T-helper 1 cell treated with Interleukin-12 subunit alpha and Interleukin-12 subunit beta and Interleukin-4 antibody, amounts not matched to agents 30 μg/mL and 1 μg/mL, for 36 hours (primary cell): ENCODE measurements around the gene BRD9.
"Not testable (repeated sequence)": the region's sequence is repeated elsewhere in the genome, so short reads cannot be mapped to it uniquely, and the experiment has no call there.

ENCODE experiments used
- H3K27ac Mint-ChIP-seq: one replicate; pipeline ENCODE4 v1.8.0; 2021; ENCODE audit warnings: mild to moderate bottlenecking, mixed read lengths
- H3K27me3 Mint-ChIP-seq: one replicate; pipeline ENCODE4 v1.8.0; 2021; ENCODE audit warnings: low read depth, mixed read lengths
- H3K36me3 Mint-ChIP-seq: one replicate; pipeline ENCODE4 v1.8.0; 2021; ENCODE audit warnings: low read depth, mixed read lengths
- H3K4me1 Mint-ChIP-seq: one replicate; pipeline ENCODE4 v1.8.0; 2021; ENCODE audit warnings: low read depth, mixed read lengths
- H3K4me3 Mint-ChIP-seq: one replicate; pipeline ENCODE4 v1.8.0; 2021; ENCODE audit warnings: mild to moderate bottlenecking, moderate library complexity, mixed read lengths
- H3K9me3 Mint-ChIP-seq: one replicate; pipeline ENCODE4 v1.8.0; 2021; ENCODE audit warnings: mixed read lengths

The BRD9 gene

DNA sequence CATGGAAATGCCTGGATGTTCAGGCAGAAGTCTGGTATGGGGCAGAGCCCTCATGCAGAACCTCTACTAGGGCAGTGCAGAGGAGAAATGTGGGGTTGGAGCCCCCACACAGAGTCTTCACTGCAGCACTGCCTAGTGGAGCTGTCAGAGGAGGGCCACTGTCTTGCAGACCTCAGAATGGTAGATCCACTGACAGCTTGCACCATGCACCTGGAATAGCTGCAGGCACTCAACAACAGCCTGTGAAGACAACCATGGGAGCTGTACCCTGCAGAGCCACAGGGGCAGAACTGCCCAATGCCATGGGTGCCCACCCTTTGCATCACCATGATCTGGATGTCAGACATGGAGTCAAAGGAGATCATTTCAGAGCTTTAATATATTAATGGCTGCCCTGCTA, 37.0 kb upstream of the BRD9 start:
- no peaks in the 10 kb centered on the region for H3K9me3 Mint-ChIP-seq
- peaks cover 2% of the 10 kb centered on the region for H3K4me1 Mint-ChIP-seq
- H3K36me3 Mint-ChIP-seq, result peaks cover 3% of the 10 kb centered on the region
- H3K4me3 Mint-ChIP-seq, result no peak overlapping the region
- peaks cover 30% of the 10 kb centered on the region for H3K27me3 Mint-ChIP-seq
- no peak overlapping the region for H3K27ac Mint-ChIP-seq

GRCh38 chr5:929182-929581, 36.6 kb upstream of the BRD9 start:
- not testable (repeated sequence) for H3K27ac Mint-ChIP-seq, H3K36me3 Mint-ChIP-seq, H3K4me3 Mint-ChIP-seq, H3K9me3 Mint-ChIP-seq, H3K4me1 Mint-ChIP-seq
- H3K27me3 Mint-ChIP-seq, result peaks cover 30% of the 10 kb centered on the region

DNA sequence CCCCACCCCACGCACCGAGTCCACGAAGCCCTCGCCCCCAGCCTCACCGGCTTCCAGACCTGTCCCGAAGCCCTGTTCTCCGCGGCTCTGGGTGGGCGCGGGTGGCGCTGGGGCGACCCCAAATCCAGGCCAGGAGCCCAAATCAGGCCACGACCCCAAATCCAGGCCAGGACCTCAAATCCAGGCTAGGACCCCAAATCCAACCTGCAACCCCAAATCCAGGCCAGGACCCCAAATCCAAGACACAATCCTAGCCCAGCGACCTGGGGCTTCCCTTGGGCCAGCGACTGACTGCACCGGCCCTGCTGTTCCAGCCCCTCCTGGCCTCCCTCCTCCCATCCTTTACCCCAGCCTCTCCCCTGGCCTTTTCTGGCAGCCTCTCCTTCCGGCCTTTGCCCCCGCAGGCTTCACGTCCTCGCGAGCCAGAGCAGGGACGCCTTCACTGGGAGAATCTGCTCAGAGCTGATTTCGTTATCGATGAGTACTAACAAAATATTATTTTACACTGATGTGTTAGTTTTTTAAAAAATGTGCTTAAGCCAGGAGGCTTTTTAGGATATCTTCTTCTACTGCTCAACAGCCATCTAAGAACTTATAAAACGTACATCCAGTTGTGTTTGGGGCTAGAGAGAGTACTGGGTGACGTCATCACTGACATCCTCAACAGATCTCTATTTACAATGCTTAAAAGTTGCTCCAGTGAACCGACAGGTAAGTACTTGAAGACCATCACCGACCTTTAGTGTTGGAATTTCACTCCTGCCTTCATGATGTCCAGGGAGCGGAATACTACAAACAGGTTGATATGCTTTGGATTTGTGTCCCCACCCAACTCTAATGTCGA, 34.8 kb upstream of the BRD9 start:
- peaks cover 30% of the 10 kb centered on the region for H3K27me3 Mint-ChIP-seq
- no peaks in the 10 kb centered on the region for H3K9me3 Mint-ChIP-seq
- H3K4me1 Mint-ChIP-seq, result peaks cover 2% of the 10 kb centered on the region
- H3K4me3 Mint-ChIP-seq, result peak overlapping the region; percentile 25
- no peak overlapping the region for H3K27ac Mint-ChIP-seq
- peaks cover 3% of the 10 kb centered on the region for H3K36me3 Mint-ChIP-seq

DNA sequence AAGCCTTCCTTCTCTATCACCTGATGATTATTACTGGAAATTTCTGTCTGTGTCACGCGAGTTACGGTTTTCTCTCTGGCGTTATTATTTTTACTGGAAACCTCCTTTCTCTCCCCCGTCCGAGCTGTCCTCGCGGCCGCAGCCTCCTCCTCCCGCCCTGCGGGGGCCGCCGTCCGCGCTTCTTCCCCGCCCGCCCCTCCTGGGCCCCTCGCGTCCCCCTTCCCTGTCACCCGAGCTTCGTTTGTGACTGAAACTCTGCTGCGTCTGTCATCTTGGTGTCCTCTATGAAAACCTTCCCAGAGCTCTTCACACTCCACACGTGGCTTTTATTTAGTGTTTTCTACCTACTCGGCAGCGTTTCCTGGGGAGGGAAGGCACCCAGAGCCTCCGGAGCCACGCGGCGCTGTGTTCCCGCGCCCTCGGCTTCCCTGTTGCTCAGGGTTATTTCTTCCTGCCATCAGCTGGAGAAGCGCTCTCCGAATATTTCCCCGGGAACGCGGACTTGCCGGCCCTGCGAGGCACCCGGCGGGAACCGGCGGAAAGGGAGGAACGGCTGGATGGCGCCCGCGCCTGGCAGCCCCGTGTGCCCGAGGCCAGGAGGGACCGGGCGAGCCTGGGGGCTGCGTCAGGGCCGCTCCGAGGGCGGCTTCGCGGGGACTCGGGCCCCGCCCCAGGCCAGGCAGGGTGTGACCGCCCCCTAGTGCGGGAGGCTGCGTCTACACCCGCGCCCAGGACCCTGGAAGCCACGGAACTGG, 34.0 kb upstream of the BRD9 start:
- Mint-ChIP-seq H3K27ac (no peak overlapping the region), H3K9me3 (no peaks in the 10 kb centered on the region), H3K4me3 (no peak overlapping the region), H3K36me3 (peaks cover 3% of the 10 kb centered on the region), H3K27me3 (peaks cover 30% of the 10 kb centered on the region), H3K4me1 (peaks cover 2% of the 10 kb centered on the region)

- no peak overlapping the region for H3K27ac Mint-ChIP-seq
- H3K4me1 Mint-ChIP-seq, result peaks cover 2% of the 10 kb centered on the region
- H3K9me3 Mint-ChIP-seq, result no peaks in the 10 kb centered on the region
- peaks cover 30% of the 10 kb centered on the region for H3K27me3 Mint-ChIP-seq
- H3K4me3 Mint-ChIP-seq, result no peak overlapping the region
- H3K36me3 Mint-ChIP-seq, result peaks cover 7% of the 10 kb centered on the region
These were observed 30.8 kb upstream of the BRD9 start for GRCh38 chr5:923281-923873.

GRCh38 chr5:922436-923280, 30.1 kb upstream of the BRD9 start:
- Mint-ChIP-seq H3K4me1 (peaks cover 2% of the 10 kb centered on the region), H3K36me3 (peaks cover 7% of the 10 kb centered on the region), H3K9me3 (no peaks in the 10 kb centered on the region), H3K27ac (no peak overlapping the region), H3K27me3 (peaks cover 25% of the 10 kb centered on the region), H3K4me3 (no peak overlapping the region)

GRCh38 chr5:921456-922435, 29.1 kb upstream of the BRD9 start:
- Mint-ChIP-seq H3K27me3 (peaks cover 21% of the 10 kb centered on the region), H3K27ac (no peak overlapping the region), H3K4me3 (no peak overlapping the region), H3K9me3 (no peaks in the 10 kb centered on the region), H3K4me1 (peaks cover 2% of the 10 kb centered on the region), H3K36me3 (peaks cover 7% of the 10 kb centered on the region)

GRCh38 chr5:920321-920720, 27.7 kb upstream of the BRD9 start:
- Mint-ChIP-seq H3K4me1 (no peaks in the 10 kb centered on the region), H3K4me3 (no peak overlapping the region), H3K36me3 (peaks cover 4% of the 10 kb centered on the region), H3K9me3 (no peaks in the 10 kb centered on the region), H3K27ac (no peak overlapping the region), H3K27me3 (peaks cover 6% of the 10 kb centered on the region)

DNA sequence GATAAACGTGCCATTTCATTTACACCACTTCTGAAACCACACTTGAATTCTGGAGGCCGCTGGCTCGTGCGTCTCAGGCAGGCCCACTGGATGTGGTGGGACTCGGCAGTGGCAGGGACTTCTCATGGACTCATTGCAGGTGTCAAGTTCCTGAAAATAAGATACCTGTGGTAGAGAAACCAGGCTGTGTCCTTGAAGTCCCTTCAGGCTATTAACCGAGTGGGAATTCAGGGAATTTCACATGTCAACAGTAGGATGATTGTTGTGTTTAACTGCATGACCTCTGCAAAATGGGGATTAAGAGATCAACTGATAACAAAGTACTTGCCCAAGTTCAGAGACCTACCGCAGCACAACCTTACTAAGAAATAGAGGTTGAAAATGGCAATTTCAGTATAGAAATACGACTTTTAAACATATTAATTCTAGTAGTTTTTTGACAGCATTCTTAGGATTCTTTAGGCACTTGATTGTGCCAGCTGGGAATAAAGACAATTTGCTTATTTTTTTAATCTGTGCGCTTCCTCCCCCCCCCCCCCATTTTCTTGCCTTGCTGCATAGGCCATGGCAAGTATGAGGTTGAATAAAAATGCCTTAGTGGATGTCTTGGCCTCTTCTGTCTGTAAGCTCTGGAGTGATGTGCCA, 26.9 kb upstream of the BRD9 start:
- Mint-ChIP-seq H3K27me3 (no peaks in the 10 kb centered on the region), H3K27ac (no peak overlapping the region)

GRCh38 chr5:918717-919116, 26.1 kb upstream of the BRD9 start:
- not testable (repeated sequence) for H3K4me1 Mint-ChIP-seq, H3K36me3 Mint-ChIP-seq, H3K9me3 Mint-ChIP-seq, H3K4me3 Mint-ChIP-seq, H3K27me3 Mint-ChIP-seq, H3K27ac Mint-ChIP-seq

More for the DNA sequence above, 26.9 kb upstream of the BRD9 start:
- no peaks in the 10 kb centered on the region for H3K4me1 Mint-ChIP-seq
- H3K9me3 Mint-ChIP-seq, result no peaks in the 10 kb centered on the region
- H3K4me3 Mint-ChIP-seq, result no peak overlapping the region
- H3K36me3 Mint-ChIP-seq, result peaks cover 5% of the 10 kb centered on the region

DNA sequence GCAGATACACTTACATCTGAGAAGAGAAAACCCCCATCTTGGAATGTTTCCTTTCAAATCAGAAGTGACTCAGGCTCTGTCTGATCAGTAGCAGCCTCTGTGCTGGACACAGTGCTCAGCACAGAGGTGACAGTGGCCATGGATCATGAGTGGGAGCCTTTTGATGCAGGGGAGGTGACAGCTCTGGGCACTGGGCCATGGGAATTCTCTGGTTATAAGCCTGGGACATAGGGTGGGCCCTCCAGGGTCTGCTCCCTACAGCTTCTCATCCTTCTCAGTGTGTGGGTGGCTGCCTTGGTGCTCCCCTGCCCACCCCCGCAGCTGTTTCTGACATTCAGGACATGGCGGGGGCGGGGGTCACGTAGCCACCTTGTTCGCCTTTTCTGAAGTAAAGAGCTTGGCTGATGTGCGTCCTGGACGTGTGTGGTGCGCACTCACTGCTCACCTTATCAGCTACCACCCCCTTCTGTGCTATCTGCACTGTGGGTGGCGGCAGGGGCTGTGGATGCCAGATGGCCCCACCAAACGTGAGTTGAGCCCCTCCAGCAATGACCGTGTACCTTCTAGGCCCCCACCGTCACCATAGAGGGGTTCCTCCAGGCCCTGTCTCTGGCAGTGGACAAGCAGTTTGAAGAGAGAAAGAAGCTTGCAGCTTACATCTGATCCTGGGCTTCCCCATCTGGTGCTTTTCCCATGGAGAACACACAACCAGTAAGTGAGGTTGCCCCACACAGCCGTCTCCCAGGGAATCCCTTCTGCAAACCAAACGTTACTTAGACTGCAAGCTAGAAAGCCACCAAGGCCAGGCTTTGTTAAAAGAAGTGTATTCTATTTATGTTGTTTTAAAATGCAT, 24.1 kb upstream of the BRD9 start:
- Mint-ChIP-seq H3K9me3 (no peaks in the 10 kb centered on the region), H3K27ac (no peak overlapping the region), H3K36me3 (peaks cover 8% of the 10 kb centered on the region), H3K4me1 (no peaks in the 10 kb centered on the region), H3K4me3 (no peak overlapping the region), H3K27me3 (no peaks in the 10 kb centered on the region)

GRCh38 chr5:915946-916345, 23.3 kb upstream of the BRD9 start:
- Mint-ChIP-seq H3K4me1 (no peaks in the 10 kb centered on the region), H3K9me3 (no peaks in the 10 kb centered on the region), H3K27ac (no peak overlapping the region), H3K27me3 (no peaks in the 10 kb centered on the region), H3K4me3 (no peak overlapping the region), H3K36me3 (peaks cover 5% of the 10 kb centered on the region)
